PFSK-1 (cell line): Measurements from ENCODE around the gene MAPK1IP1L.

ENCODE experiments used
- POLR2AphosphoS5 ChIP-seq: IDR thresholded peaks from 2 replicates; pipeline ENCODE4 v1.6.1; 2012; ENCODE audit warnings: low read depth, mild to moderate bottlenecking, control low read depth, low read length, moderate library complexity
- REST ChIP-seq, 2 experiments: IDR thresholded peaks; 2 replicates each; pipeline versions ENCODE4 v1.6.1 to v1.8.0; 2011 to 2012; ENCODE audit warnings: low read depth in 2 of 2, low read length in 2 of 2, control low read depth in 1 of 2, inconsistent platforms in 1 of 2, mild to moderate bottlenecking in 1 of 2, moderate library complexity in 1 of 2; ENCODE audit not compliant: insufficient read depth in 1 of 2

- TF ChIP-seq REST (IDR thresholded peaks at IDR 0.05; ENCODE audit: insufficient read depth in 1 of 2, low read depth in 2 of 2, low read length in 2 of 2) (no peak), POLR2AphosphoS5 (peak; percentile 73; the same call in 1 of the 2 replicates)
Observed at GRCh38 chr14:55026793-55027561, 24.5 kb upstream of the MAPK1IP1L start, which contains the start of the genes SOCS4 and WDHD1.
